Testis (tissue), 3 donors: ENCODE data around the gene FAM162A. TPM values are rescaled to one million over a fixed set of nuclear protein-coding genes. Genes with fewer than 3 reads are reported as not detected.

Source experiments
- DNase-seq: peaks from one replicate; pipeline ENCODE4 v3.0.0-alpha.2; 2019
- H3K27ac ChIP-seq, 2 donors: fragments of 200-600 bp; sonication (generic); one replicate each; pipeline ENCODE4 v1.5.1; 2019
- H3K27me3 ChIP-seq: fragments of 200-600 bp; sonication (generic); one replicate; pipeline ENCODE4 v1.5.1; 2019
- H3K36me3 ChIP-seq: fragments of 200-600 bp; sonication (generic); one replicate; pipeline ENCODE4 v1.5.1; 2017; ENCODE audit warnings: low read depth; ENCODE audit errors: missing control alignments
- H3K4me1 ChIP-seq: fragments of 200-600 bp; sonication (generic); one replicate; pipeline ENCODE4 v1.5.1; 2019
- H3K4me3 ChIP-seq, 2 donors: fragments of 200-600 bp; sonication (generic); one replicate each; pipeline ENCODE4 v1.5.1; 2017 to 2019
- H3K9me3 ChIP-seq: fragments of 200-600 bp; sonication (generic); one replicate; pipeline ENCODE4 v1.5.1; 2017
- POLR2A ChIP-seq: fragments of 450-650 bp; IDR thresholded peaks from one replicate; pipeline ENCODE4 v1.6.1; 2017; ENCODE audit warnings: antibody characterized with exemption, mild to moderate bottlenecking, moderate library complexity
- WGBS, 2 donors: methylation state at CpG; one replicate each; pipeline ENCODE4 v1.1.5; 2018; 5-methylcytosine and 5-hydroxymethylcytosine counted together
- intact Hi-C: fragments of 100-400 bp; cut with DNase I; formaldehyde crosslinking; loops from one replicate; pipeline ENCODE4 v1.15.1; 2023; ENCODE audit warnings: low total_unique reads
- polyA plus RNA-seq: library from polyadenylated mRNA; stranded (reverse); fragments of 350-450 nt; fragmentation: Illumina TruSeq; extraction: RNeasy Lipid Tissue Mini Kit (QIAGEN cat#74804); gene quantifications from one replicate; pipeline ENCODE4 v1.2.3, GENCODE V29; 2014; ENCODE audit warnings: low read depth, low replicate concordance; ENCODE audit not compliant: insufficient read depth
- small RNA-seq, 2 donors: library from RNA; depleted of rRNA; stranded (forward); fragments of <200 nt; gene quantifications; one replicate each; pipeline ENCODE3, GENCODE V24; 2016
- total RNA-seq, 2 donors: library from RNA; depleted of rRNA; stranded (reverse); fragments of >200 nt; gene quantifications; one replicate each; pipeline ENCODE4 v1.2.3, GENCODE V29; 2016
- TF ChIP-seq, protein P1 (sequence below), 3 experiments: fragments of 450-650 bp in 2 of 3; fragments of 200-600 bp in 1 of 3; sonication (generic) in 1 of 3; IDR thresholded peaks; one replicate each; pipeline ENCODE4 v1.5.1; 2016 to 2019; ENCODE audit warnings: antibody characterized with exemption in 3 of 3, mild to moderate bottlenecking in 2 of 3, moderate library complexity in 1 of 3

The FAM162A gene
- total and polyA plus RNA-seq, 3 donors from 2014 or later, result 16.0 to 77.7 (median 17.7) TPM

DNA sequence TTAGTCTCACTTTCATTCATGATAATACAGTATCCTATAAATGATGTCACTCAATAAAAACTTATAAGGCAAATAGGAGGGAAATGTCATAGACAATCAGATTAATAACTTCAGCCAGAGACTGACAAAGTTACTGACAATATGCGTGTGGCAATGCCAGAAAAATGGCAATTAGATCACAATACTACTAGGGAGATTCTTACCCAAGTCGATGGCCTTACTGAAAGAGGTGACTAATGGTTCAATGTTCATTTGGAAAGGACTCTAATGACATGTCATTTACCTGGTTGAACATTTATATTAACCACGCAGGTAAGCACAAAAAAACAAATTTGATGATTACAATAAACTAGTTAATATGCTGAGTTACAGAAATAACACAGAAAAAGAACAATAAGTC is 77.8 kb downstream of the FAM162A start:
- no peaks in the 10 kb centered on the region for H3K27me3 ChIP-seq
- intact Hi-C loops, result no loop called here
- no peak overlapping the region for H3K27ac ChIP-seq
- no peak overlapping the region for H3K4me3 ChIP-seq
- H3K9me3 ChIP-seq, result no peaks in the 10 kb centered on the region
- DNase-seq, result no peak
- no peaks in the 10 kb centered on the region for H3K36me3 ChIP-seq
- WGBS, 2 donors, result 93 to 98% methylated on average over 3 of the region's 3 CpGs
- peaks cover 6% of the 10 kb centered on the region for H3K4me1 ChIP-seq
- TF ChIP-seq, protein P1, sequence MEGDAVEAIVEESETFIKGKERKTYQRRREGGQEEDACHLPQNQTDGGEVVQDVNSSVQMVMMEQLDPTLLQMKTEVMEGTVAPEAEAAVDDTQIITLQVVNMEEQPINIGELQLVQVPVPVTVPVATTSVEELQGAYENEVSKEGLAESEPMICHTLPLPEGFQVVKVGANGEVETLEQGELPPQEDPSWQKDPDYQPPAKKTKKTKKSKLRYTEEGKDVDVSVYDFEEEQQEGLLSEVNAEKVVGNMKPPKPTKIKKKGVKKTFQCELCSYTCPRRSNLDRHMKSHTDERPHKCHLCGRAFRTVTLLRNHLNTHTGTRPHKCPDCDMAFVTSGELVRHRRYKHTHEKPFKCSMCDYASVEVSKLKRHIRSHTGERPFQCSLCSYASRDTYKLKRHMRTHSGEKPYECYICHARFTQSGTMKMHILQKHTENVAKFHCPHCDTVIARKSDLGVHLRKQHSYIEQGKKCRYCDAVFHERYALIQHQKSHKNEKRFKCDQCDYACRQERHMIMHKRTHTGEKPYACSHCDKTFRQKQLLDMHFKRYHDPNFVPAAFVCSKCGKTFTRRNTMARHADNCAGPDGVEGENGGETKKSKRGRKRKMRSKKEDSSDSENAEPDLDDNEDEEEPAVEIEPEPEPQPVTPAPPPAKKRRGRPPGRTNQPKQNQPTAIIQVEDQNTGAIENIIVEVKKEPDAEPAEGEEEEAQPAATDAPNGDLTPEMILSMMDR (IDR thresholded peaks at IDR 0.05), result no peak
- TF ChIP-seq POLR2A, result no peak

Small RNAs within 50 kb of the gene (small RNA-seq; reads per million reads assigned to genes)
- 0 reads per million in 2 donors for gene AC083798.1

Other genes with a start within 250 kb of the FAM162A start
- 1 to 10 TPM; 1.2 to 1.4 TPM for gene CASR, start 200.5 kb upstream of the FAM162A start, total RNA-seq
- 0.30 TPM for gene CASR, start 200.5 kb upstream of the FAM162A start, polyA plus RNA-seq
- gene CSTA, start 58.9 kb upstream of the FAM162A start, total RNA-seq, result 1 to 10 TPM in 1 of 2 donors, not detected in 1; 1.2 TPM
- gene CSTA, start 58.9 kb upstream of the FAM162A start, polyA plus RNA-seq, result 2.8 TPM
- 10 to 100 TPM; 19.3 to 19.9 TPM for gene MIX23, start 951 bp upstream of the FAM162A start, total RNA-seq
- gene MIX23, start 951 bp upstream of the FAM162A start, polyA plus RNA-seq, result 21.0 TPM
- 1 to 10 TPM; 7.1 to 8.9 TPM for gene WDR5B, start 31.9 kb downstream of the FAM162A start, total RNA-seq
- 5.1 TPM for gene WDR5B, start 31.9 kb downstream of the FAM162A start, polyA plus RNA-seq
- 10 to 100 TPM; 48.1 to 64.0 TPM for gene KPNA1, start 130.8 kb downstream of the FAM162A start, total RNA-seq
- 88.2 TPM for gene KPNA1, start 130.8 kb downstream of the FAM162A start, polyA plus RNA-seq
- gene PARP9, start 180.1 kb downstream of the FAM162A start, total RNA-seq, result 10 to 100 TPM; 12.8 to 13.8 TPM
- 14.7 TPM for gene PARP9, start 180.1 kb downstream of the FAM162A start, polyA plus RNA-seq
- gene DTX3L, start 180.2 kb downstream of the FAM162A start, total RNA-seq, result 1 to 10 TPM; 8.3 to 8.7 TPM
- gene DTX3L, start 180.2 kb downstream of the FAM162A start, polyA plus RNA-seq, result 8.5 TPM
- gene PARP15, start 193.5 kb downstream of the FAM162A start, total RNA-seq, result 1 to 10 TPM; 3.7 to 4.8 TPM
- 1.5 TPM for gene PARP15, start 193.5 kb downstream of the FAM162A start, polyA plus RNA-seq